ENCODE results near the gene PCDHA7. TPM values are rescaled to one million over a fixed set of nuclear protein-coding genes. Genes with fewer than 3 reads are reported as not detected.
A peak's percentile ranks its signal among the peaks of the same experiment; 100 is the strongest.
"Not testable (repeated sequence)": the region's sequence is repeated elsewhere in the genome, so short reads cannot be mapped to it uniquely, and the experiment has no call there.

PCDHA7 gene
- total RNA-seq, result not detected

GRCh38 chr5:140833993-140834392 lies at the start of gene PCDHA7:
PCDHA7 (plus strand) TSS chr5:140834269; CDS start chr5:140834384, 115 bp downstream.
- DNase-seq (no peak), ATAC-seq (no peak)
- no peaks in the 10 kb centered on the region for H3K4me1 Mint-ChIP-seq
- CTCF ChIA-PET, result no interaction called here
- H3K27ac Mint-ChIP-seq, result no peak within 1 kb of the TSS
- H3K4me3 Mint-ChIP-seq, result no peak within 1 kb of the TSS
- H3K9me3 Mint-ChIP-seq (ENCODE audit: low read depth), result peaks cover 11% of the 10 kb centered on the region
- peaks cover 1% of the 10 kb centered on the region for H3K36me3 Mint-ChIP-seq
- peaks cover 3% of the 10 kb centered on the region for H3K27me3 Mint-ChIP-seq

GRCh38 chr5:140785905-140786686 lies 48.0 kb upstream of the PCDHA7 start, which contains the start of gene PCDHA1:
PCDHA1 (plus strand) TSS chr5:140786140.
- no peak for DNase-seq
- CTCF ChIA-PET, result no interaction called here
- Mint-ChIP-seq H3K27ac (no peak within 1 kb of the TSS), H3K9me3 (ENCODE audit: low read depth) (peaks cover 21% of the 10 kb centered on the region), H3K36me3 (peaks cover 3% of the 10 kb centered on the region), H3K27me3 (peaks cover 2% of the 10 kb centered on the region), H3K4me3 (no peak within 1 kb of the TSS), H3K4me1 (no peaks in the 10 kb centered on the region)
- ATAC-seq, result no peak

GRCh38 chr5:140787422-140787821 lies 46.6 kb upstream of the PCDHA7 start:
- ATAC-seq, H3K4me1 Mint-ChIP-seq, DNase-seq, H3K4me3 Mint-ChIP-seq, CTCF ChIA-PET, H3K27me3 Mint-ChIP-seq, H3K27ac Mint-ChIP-seq, H3K36me3 Mint-ChIP-seq: not testable (repeated sequence)
- H3K9me3 Mint-ChIP-seq (ENCODE audit: low read depth), result peaks cover 18% of the 10 kb centered on the region

GRCh38 chr5:140787849-140788504 lies 46.1 kb upstream of the PCDHA7 start:
- H3K27ac Mint-ChIP-seq, ATAC-seq, H3K27me3 Mint-ChIP-seq, H3K4me3 Mint-ChIP-seq, DNase-seq, CTCF ChIA-PET, H3K4me1 Mint-ChIP-seq, H3K36me3 Mint-ChIP-seq: not testable (repeated sequence)
- peaks cover 18% of the 10 kb centered on the region for H3K9me3 Mint-ChIP-seq (ENCODE audit: low read depth)

- DNase-seq (no peak), ATAC-seq (no peak)
- Mint-ChIP-seq H3K9me3 (ENCODE audit: low read depth) (peaks cover 19% of the 10 kb centered on the region), H3K27ac (no peak overlapping the region), H3K4me3 (no peak overlapping the region), H3K4me1 (no peaks in the 10 kb centered on the region), H3K36me3 (peaks cover 3% of the 10 kb centered on the region), H3K27me3 (peaks cover 2% of the 10 kb centered on the region)
- CTCF ChIA-PET, result no interaction called here
These were observed 43.0 kb upstream of the PCDHA7 start for GRCh38 chr5:140791089-140791488.

GRCh38 chr5:140794595-140795258 lies 39.3 kb upstream of the PCDHA7 start, which contains the start of gene PCDHA2:
PCDHA2 (plus strand) TSS chr5:140794852.
- H3K27me3 Mint-ChIP-seq, result no peaks in the 10 kb centered on the region

GRCh38 chr5:140795259-140795641 lies 38.8 kb upstream of the PCDHA7 start:
- H3K4me1 Mint-ChIP-seq, result no peaks in the 10 kb centered on the region
- H3K4me3 Mint-ChIP-seq, result no peak overlapping the region
- no peak overlapping the region for H3K27ac Mint-ChIP-seq
- no peaks in the 10 kb centered on the region for H3K36me3 Mint-ChIP-seq
- H3K27me3 Mint-ChIP-seq, result no peaks in the 10 kb centered on the region
- H3K9me3 Mint-ChIP-seq (ENCODE audit: low read depth), result peaks cover 9% of the 10 kb centered on the region
- CTCF ChIA-PET, result no interaction called here
- ATAC-seq (no peak), DNase-seq (no peak)

More at GRCh38 chr5:140794595-140795258, 39.3 kb upstream of the PCDHA7 start, which contains the start of gene PCDHA2:
- CTCF ChIA-PET, result no interaction called here
- DNase-seq (no peak), ATAC-seq (no peak)
- Mint-ChIP-seq H3K4me3 (no peak within 1 kb of the TSS), H3K4me1 (no peaks in the 10 kb centered on the region), H3K27ac (no peak within 1 kb of the TSS), H3K36me3 (no peaks in the 10 kb centered on the region), H3K9me3 (ENCODE audit: low read depth) (peaks cover 9% of the 10 kb centered on the region)

GRCh38 chr5:140796072-140796717 lies 37.9 kb upstream of the PCDHA7 start:
- DNase-seq, ATAC-seq, H3K4me1 Mint-ChIP-seq, H3K4me3 Mint-ChIP-seq, H3K36me3 Mint-ChIP-seq, H3K27ac Mint-ChIP-seq, CTCF ChIA-PET, H3K27me3 Mint-ChIP-seq: not testable (repeated sequence)
- peaks cover 10% of the 10 kb centered on the region for H3K9me3 Mint-ChIP-seq (ENCODE audit: low read depth)

GRCh38 chr5:140796718-140797095 lies 37.4 kb upstream of the PCDHA7 start:
- DNase-seq, result no peak
- H3K4me3 Mint-ChIP-seq, result no peak overlapping the region
- no peaks in the 10 kb centered on the region for H3K36me3 Mint-ChIP-seq
- H3K9me3 Mint-ChIP-seq (ENCODE audit: low read depth), result peaks cover 11% of the 10 kb centered on the region
- CTCF ChIA-PET, result no interaction called here
- no peaks in the 10 kb centered on the region for H3K4me1 Mint-ChIP-seq
- no peak for ATAC-seq
- no peaks in the 10 kb centered on the region for H3K27me3 Mint-ChIP-seq
- no peak overlapping the region for H3K27ac Mint-ChIP-seq

GRCh38 chr5:140800816-140801493 lies 33.1 kb upstream of the PCDHA7 start, which contains the start of gene PCDHA3:
PCDHA3 (plus strand) TSS chr5:140801057.
- no peak for ATAC-seq
- CTCF ChIA-PET, result no interaction called here
- DNase-seq, result no peak

GRCh38 chr5:140801494-140801841 lies 32.6 kb upstream of the PCDHA7 start:
- Mint-ChIP-seq H3K27ac (no peak overlapping the region), H3K9me3 (ENCODE audit: low read depth) (peaks cover 14% of the 10 kb centered on the region), H3K4me1 (no peaks in the 10 kb centered on the region), H3K4me3 (no peak overlapping the region), H3K27me3 (no peaks in the 10 kb centered on the region), H3K36me3 (peaks cover 3% of the 10 kb centered on the region)
- ATAC-seq (no peak), DNase-seq (no peak)
- CTCF ChIA-PET, result no interaction called here

More at GRCh38 chr5:140800816-140801493, 33.1 kb upstream of the PCDHA7 start, which contains the start of gene PCDHA3:
- H3K9me3 Mint-ChIP-seq (ENCODE audit: low read depth), result peaks cover 15% of the 10 kb centered on the region
- H3K27me3 Mint-ChIP-seq, result no peaks in the 10 kb centered on the region
- no peak within 1 kb of the TSS for H3K4me3 Mint-ChIP-seq
- H3K27ac Mint-ChIP-seq, result no peak within 1 kb of the TSS
- peaks cover 3% of the 10 kb centered on the region for H3K36me3 Mint-ChIP-seq
- no peaks in the 10 kb centered on the region for H3K4me1 Mint-ChIP-seq

- H3K36me3 Mint-ChIP-seq, DNase-seq, H3K27me3 Mint-ChIP-seq, CTCF ChIA-PET, H3K4me1 Mint-ChIP-seq, ATAC-seq, H3K4me3 Mint-ChIP-seq: not testable (repeated sequence)
- peak overlapping the region; percentile 36 for H3K27ac Mint-ChIP-seq
- H3K9me3 Mint-ChIP-seq (ENCODE audit: low read depth), result peaks cover 18% of the 10 kb centered on the region
These were observed 31.7 kb upstream of the PCDHA7 start for GRCh38 chr5:140802381-140802780.

GRCh38 chr5:140802781-140803271 lies 31.2 kb upstream of the PCDHA7 start:
- H3K27me3 Mint-ChIP-seq, result no peaks in the 10 kb centered on the region
- peaks cover 18% of the 10 kb centered on the region for H3K9me3 Mint-ChIP-seq (ENCODE audit: low read depth)
- DNase-seq, result no peak
- no peaks in the 10 kb centered on the region for H3K4me1 Mint-ChIP-seq
- no peak overlapping the region for H3K4me3 Mint-ChIP-seq
- no peak overlapping the region for H3K27ac Mint-ChIP-seq
- CTCF ChIA-PET, result no interaction called here
- peaks cover 3% of the 10 kb centered on the region for H3K36me3 Mint-ChIP-seq
- ATAC-seq, result no peak
